Astrocyte (in vitro differentiated cells and primary cell): ENCODE measurements around the gene SLC6A3. TPM values are rescaled to one million over a fixed set of nuclear protein-coding genes. Genes with fewer than 3 reads are reported as not detected.

ENCODE experiments used
- DNase-seq: peaks from one replicate; pipeline ENCODE4 v3.0.0-alpha.2; 2010; ENCODE audit warnings: low read depth
- FAIRE-seq: peaks from 2 replicates; lab custom pipeline; 2011; peaks lifted over from hg19 to GRCh38; lab: Jason Lieb, UNC
- H2AFZ ChIP-seq: 2 replicates; pipeline ENCODE4 v1.6.0; 2012; ENCODE audit warnings: low read depth, low read length, inconsistent platforms
- H3K27ac ChIP-seq: 2 replicates; pipeline ENCODE4 v1.5.1; 2011; ENCODE audit warnings: low read depth, low read length, inconsistent platforms
- H3K27me3 ChIP-seq: 2 replicates; pipeline ENCODE4 v1.6.0; 2011; ENCODE audit warnings: low read length, inconsistent platforms; ENCODE audit not compliant: insufficient read depth
- H3K36me3 ChIP-seq: 2 replicates; pipeline ENCODE4 v1.5.1; 2011; ENCODE audit warnings: low read length, inconsistent platforms; ENCODE audit not compliant: insufficient read depth
- H3K4me1 ChIP-seq: 2 replicates; pipeline ENCODE4 v1.5.1; 2011; ENCODE audit warnings: low read length, inconsistent platforms; ENCODE audit not compliant: insufficient read depth
- H3K4me2 ChIP-seq: 2 replicates; pipeline ENCODE4 v1.6.0; 2012; ENCODE audit warnings: low read length, inconsistent platforms
- H3K4me3 ChIP-seq: 2 replicates; pipeline ENCODE4 v1.5.1; 2011; ENCODE audit warnings: low read depth, mild to moderate bottlenecking, low read length, inconsistent platforms; ENCODE audit not compliant: insufficient read depth
- H3K79me2 ChIP-seq: 2 replicates; pipeline ENCODE4 v1.6.0; 2012; ENCODE audit warnings: mild to moderate bottlenecking, low read length, inconsistent platforms; ENCODE audit not compliant: insufficient read depth
- H3K9ac ChIP-seq: 2 replicates; pipeline ENCODE4 v1.6.0; 2012; ENCODE audit warnings: mild to moderate bottlenecking, low read length, inconsistent platforms
- H3K9me3 ChIP-seq: 2 replicates; pipeline ENCODE4 v1.5.1; 2012; ENCODE audit warnings: low read depth, mild to moderate bottlenecking, low read length, inconsistent platforms; ENCODE audit not compliant: insufficient read depth
- H4K20me1 ChIP-seq: 2 replicates; pipeline ENCODE4 v1.6.0; 2012; ENCODE audit warnings: low read length, inconsistent platforms; ENCODE audit not compliant: insufficient read depth
- H3K27ac Mint-ChIP-seq: one replicate; pipeline ENCODE4 v1.8.0; 2021; ENCODE audit warnings: mild to moderate bottlenecking, mixed read lengths; ENCODE audit not compliant: unreplicated experiment
- H3K27me3 Mint-ChIP-seq: one replicate; pipeline ENCODE4 v1.8.0; 2021; ENCODE audit warnings: low read depth, mixed read lengths; ENCODE audit not compliant: unreplicated experiment
- H3K36me3 Mint-ChIP-seq: one replicate; pipeline ENCODE4 v1.8.0; 2021; ENCODE audit warnings: low read depth, mixed read lengths; ENCODE audit not compliant: unreplicated experiment
- H3K4me1 Mint-ChIP-seq: one replicate; pipeline ENCODE4 v1.8.0; 2021; ENCODE audit warnings: low read depth, mixed read lengths; ENCODE audit not compliant: unreplicated experiment
- H3K4me3 Mint-ChIP-seq: one replicate; pipeline ENCODE4 v1.8.0; 2021; ENCODE audit warnings: mild to moderate bottlenecking, moderate library complexity, mixed read lengths; ENCODE audit not compliant: unreplicated experiment
- H3K9me3 Mint-ChIP-seq: one replicate; pipeline ENCODE4 v1.8.0; 2021; ENCODE audit warnings: mild to moderate bottlenecking, mixed read lengths; ENCODE audit not compliant: unreplicated experiment
- EZH2 ChIP-seq: IDR thresholded peaks from 2 replicates; pipeline ENCODE4 v1.6.1; 2012; ENCODE audit warnings: mild to moderate bottlenecking, low read length, inconsistent platforms; ENCODE audit not compliant: insufficient read depth
- total RNA-seq: library from RNA; stranded (reverse); gene quantifications from 2 replicates; pipeline ENCODE4 v1.2.1, GENCODE V29; 2021
- TF ChIP-seq, protein P1 (sequence below): IDR thresholded peaks from 2 replicates; pipeline ENCODE4 v1.5.1; 2011; ENCODE audit warnings: low read depth, mild to moderate bottlenecking, inconsistent platforms, low read length, moderate library complexity; ENCODE audit not compliant: insufficient read depth

Gene SLC6A3
- total RNA-seq, 1 donor from 2014 or later, result 0.07 TPM

- peaks cover 5% of the 10 kb centered on the region for H3K4me1 Mint-ChIP-seq
- DNase-seq (no peak), FAIRE-seq (no peak)
- no peaks in the 10 kb centered on the region for H3K27me3 Mint-ChIP-seq
- peaks cover 25% of the 10 kb centered on the region for H3K36me3 Mint-ChIP-seq
- Histone ChIP-seq H3K36me3 (peaks cover 13% of the 10 kb centered on the region), H3K79me2 (no peaks in the 10 kb centered on the region), H3K4me3 (no peak overlapping the region), H4K20me1 (peaks cover 36% of the 10 kb centered on the region), H2AFZ (no peak overlapping the region), H3K27me3 (no peaks in the 10 kb centered on the region), H3K27ac (no peak overlapping the region), H3K4me2 (no peak overlapping the region), H3K9me3 (no peaks in the 10 kb centered on the region), H3K9ac (no peak overlapping the region), H3K4me1 (peaks cover 8% of the 10 kb centered on the region)
- peaks cover 3% of the 10 kb centered on the region for H3K9me3 Mint-ChIP-seq
- no peak overlapping the region for H3K27ac Mint-ChIP-seq
- TF ChIP-seq, protein P1, sequence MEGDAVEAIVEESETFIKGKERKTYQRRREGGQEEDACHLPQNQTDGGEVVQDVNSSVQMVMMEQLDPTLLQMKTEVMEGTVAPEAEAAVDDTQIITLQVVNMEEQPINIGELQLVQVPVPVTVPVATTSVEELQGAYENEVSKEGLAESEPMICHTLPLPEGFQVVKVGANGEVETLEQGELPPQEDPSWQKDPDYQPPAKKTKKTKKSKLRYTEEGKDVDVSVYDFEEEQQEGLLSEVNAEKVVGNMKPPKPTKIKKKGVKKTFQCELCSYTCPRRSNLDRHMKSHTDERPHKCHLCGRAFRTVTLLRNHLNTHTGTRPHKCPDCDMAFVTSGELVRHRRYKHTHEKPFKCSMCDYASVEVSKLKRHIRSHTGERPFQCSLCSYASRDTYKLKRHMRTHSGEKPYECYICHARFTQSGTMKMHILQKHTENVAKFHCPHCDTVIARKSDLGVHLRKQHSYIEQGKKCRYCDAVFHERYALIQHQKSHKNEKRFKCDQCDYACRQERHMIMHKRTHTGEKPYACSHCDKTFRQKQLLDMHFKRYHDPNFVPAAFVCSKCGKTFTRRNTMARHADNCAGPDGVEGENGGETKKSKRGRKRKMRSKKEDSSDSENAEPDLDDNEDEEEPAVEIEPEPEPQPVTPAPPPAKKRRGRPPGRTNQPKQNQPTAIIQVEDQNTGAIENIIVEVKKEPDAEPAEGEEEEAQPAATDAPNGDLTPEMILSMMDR, result no peak
- TF ChIP-seq EZH2, result no peak
- no peak overlapping the region for H3K4me3 Mint-ChIP-seq
These were observed 20.8 kb upstream of the SLC6A3 start for GRCh38 chr5:1465966-1466471.

- peaks cover 13% of the 10 kb centered on the region for H3K36me3 ChIP-seq
- Mint-ChIP-seq H3K27me3 (no peaks in the 10 kb centered on the region), H3K27ac (no peak overlapping the region), H3K9me3 (peaks cover 5% of the 10 kb centered on the region), H3K36me3 (peaks cover 32% of the 10 kb centered on the region), H3K4me1 (peaks cover 3% of the 10 kb centered on the region), H3K4me3 (no peak overlapping the region)
- H4K20me1 ChIP-seq, result peaks cover 27% of the 10 kb centered on the region
- DNase-seq (no peak), FAIRE-seq (no peak)
- no peak overlapping the region for H3K4me2 ChIP-seq
- H3K27ac ChIP-seq, result no peak overlapping the region
- H3K4me1 ChIP-seq, result peaks cover 5% of the 10 kb centered on the region
- H2AFZ ChIP-seq, result no peak overlapping the region
- H3K27me3 ChIP-seq, result no peaks in the 10 kb centered on the region
- H3K9me3 ChIP-seq, result no peaks in the 10 kb centered on the region
- no peaks in the 10 kb centered on the region for H3K79me2 ChIP-seq
- no peak overlapping the region for H3K9ac ChIP-seq
- H3K4me3 ChIP-seq, result no peak overlapping the region
- TF ChIP-seq EZH2, result no peak
- TF ChIP-seq, protein P1, result no peak
These were observed 19.9 kb upstream of the SLC6A3 start for GRCh38 chr5:1465117-1465516.

GRCh38 chr5:1464511-1464910, 19.3 kb upstream of the SLC6A3 start:
- Histone ChIP-seq H3K36me3 (peaks cover 13% of the 10 kb centered on the region), H3K9me3 (no peaks in the 10 kb centered on the region), H3K4me3 (no peak overlapping the region), H4K20me1 (peaks cover 21% of the 10 kb centered on the region), H3K27me3 (no peaks in the 10 kb centered on the region), H3K4me2 (no peak overlapping the region), H3K9ac (no peak overlapping the region), H3K27ac (no peak overlapping the region), H3K79me2 (no peaks in the 10 kb centered on the region), H3K4me1 (no peaks in the 10 kb centered on the region), H2AFZ (no peak overlapping the region)
- H3K27ac Mint-ChIP-seq, result no peak overlapping the region
- TF ChIP-seq, protein P1, result no peak
- no peak for TF ChIP-seq EZH2
- no peak overlapping the region for H3K4me3 Mint-ChIP-seq
- FAIRE-seq (no peak), DNase-seq (no peak)
- H3K4me1 Mint-ChIP-seq, result no peaks in the 10 kb centered on the region
- peaks cover 5% of the 10 kb centered on the region for H3K9me3 Mint-ChIP-seq
- H3K27me3 Mint-ChIP-seq, result no peaks in the 10 kb centered on the region
- peaks cover 37% of the 10 kb centered on the region for H3K36me3 Mint-ChIP-seq
